Mucosa of gallbladder (tissue), 1 donor: ENCODE results near the gene ZNF467. TPM values are rescaled to one million over a fixed set of nuclear protein-coding genes. Genes with fewer than 3 reads are reported as not detected.

ENCODE experiments used
- DNase-seq: peaks from one replicate; pipeline ENCODE4 v3.0.0-alpha.2; 2020; ENCODE audit warnings: low spot score
- total RNA-seq: library from RNA; stranded (reverse); gene quantifications from one replicate; pipeline ENCODE4 v1.2.1, GENCODE V29; 2021
- donor health status: DM: no; HTN: no; CAD: no.

The ZNF467 gene
- total RNA-seq, 1 donor from 2014 or later, result 31.1 TPM

GRCh38 chr7:149809215-149809614, 35.8 kb upstream of the ZNF467 start:
- no peak for DNase-seq

- no peak for DNase-seq
Measured at GRCh38 chr7:149808311-149808710, 34.9 kb upstream of the ZNF467 start.

DNA sequence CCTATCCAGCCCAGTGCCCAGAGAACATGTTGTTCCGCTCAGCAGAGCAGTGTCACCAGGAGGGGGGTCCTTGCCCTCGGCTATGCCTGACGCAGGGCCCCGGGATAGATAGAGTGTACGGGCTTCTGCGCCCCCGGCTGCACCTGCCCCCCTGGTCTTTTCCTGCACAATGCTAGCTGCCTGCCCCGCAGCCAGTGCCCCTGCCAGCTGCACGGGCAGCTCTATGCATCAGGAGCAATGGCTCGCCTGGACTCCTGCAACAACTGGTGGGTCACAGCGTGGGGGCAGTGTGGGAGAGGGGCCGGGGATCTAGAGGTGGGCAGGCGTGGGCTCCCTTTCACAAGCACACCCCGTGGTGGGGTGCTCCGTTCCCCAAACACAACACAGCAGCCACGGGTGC, 33.3 kb upstream of the ZNF467 start:
- DNase-seq, result no peak

GRCh38 chr7:149804106-149804505, 30.7 kb upstream of the ZNF467 start:
- no peak for DNase-seq

- DNase-seq, result no peak
Measured at GRCh38 chr7:149803551-149804074, 30.2 kb upstream of the ZNF467 start.

GRCh38 chr7:149802966-149803365, 29.6 kb upstream of the ZNF467 start:
- no peak for DNase-seq

DNA sequence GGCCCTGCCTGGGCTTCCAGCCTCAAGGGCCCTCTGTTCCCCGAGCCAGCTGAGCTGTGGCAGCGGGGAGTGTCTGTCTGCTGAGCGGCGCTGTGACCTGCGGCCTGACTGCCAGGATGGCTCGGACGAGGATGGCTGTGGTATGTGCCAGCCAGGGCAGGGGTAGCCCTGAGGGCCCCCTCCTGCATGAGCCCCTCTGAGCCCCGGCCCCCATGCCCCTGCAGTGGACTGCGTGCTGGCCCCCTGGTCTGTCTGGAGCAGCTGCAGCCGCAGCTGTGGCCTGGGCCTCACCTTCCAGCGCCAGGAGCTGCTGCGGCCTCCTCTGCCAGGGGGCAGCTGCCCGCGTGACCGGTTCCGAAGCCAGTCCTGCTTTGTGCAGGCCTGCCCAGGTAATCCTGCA, 28.4 kb upstream of the ZNF467 start:
- DNase-seq, result no peak

DNA sequence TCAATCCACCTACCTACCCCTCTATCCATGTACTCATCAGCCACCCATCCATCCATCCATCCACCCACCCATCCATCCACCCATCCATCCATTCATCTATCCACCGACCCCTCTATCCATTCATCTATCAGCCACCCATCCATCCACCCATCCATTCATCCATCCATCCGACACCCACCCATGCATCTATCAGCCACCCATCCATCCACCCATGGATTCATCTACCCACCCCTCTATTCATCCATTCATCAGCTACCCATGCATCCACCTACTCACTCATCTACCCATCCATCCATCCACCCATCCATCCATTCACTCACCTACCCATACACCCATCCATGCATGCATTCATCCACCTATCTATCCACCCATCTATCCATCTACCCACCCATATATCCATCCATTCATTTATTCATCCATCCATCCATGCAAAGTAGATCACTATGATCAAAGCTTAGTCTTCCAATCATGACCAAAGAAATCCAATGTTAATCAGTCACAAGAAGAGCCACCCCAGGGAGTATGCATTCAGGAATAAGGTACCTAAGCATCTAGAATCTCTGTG, 27.7 kb upstream of the ZNF467 start:
- no peak for DNase-seq

DNA sequence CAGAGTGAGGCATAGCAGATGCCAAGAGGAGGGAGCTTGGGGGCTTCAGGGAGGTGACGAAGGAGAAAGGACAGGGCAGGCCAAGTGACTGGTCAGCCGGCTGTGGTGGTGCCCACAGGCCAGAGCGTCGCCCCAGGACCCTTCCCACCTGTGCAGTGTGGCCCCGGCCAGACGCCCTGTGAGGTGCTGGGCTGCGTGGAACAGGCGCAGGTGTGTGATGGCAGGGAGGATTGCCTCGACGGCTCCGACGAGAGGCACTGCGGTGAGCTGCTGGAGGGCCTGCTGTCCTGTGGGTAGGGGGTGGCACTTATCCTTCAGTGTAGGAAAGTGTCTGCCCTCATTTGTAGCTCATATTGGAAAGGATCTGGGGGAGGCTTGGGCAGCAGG, 26.8 kb upstream of the ZNF467 start:
- DNase-seq, result no peak

- peak; percentile 27 for DNase-seq
Measured at GRCh38 chr7:149799397-149800168, 26.2 kb upstream of the ZNF467 start.

GRCh38 chr7:149797771-149798170, 24.4 kb upstream of the ZNF467 start:
- no peak for DNase-seq

- DNase-seq, result no peak
Measured at GRCh38 chr7:149796287-149796860, 23.0 kb upstream of the ZNF467 start.

GRCh38 chr7:149795126-149795525, 21.7 kb upstream of the ZNF467 start:
- DNase-seq, result no peak

GRCh38 chr7:149794661-149795060, 21.3 kb upstream of the ZNF467 start:
- no peak for DNase-seq

- no peak for DNase-seq
Measured at GRCh38 chr7:149793261-149793660, 19.9 kb upstream of the ZNF467 start.

DNA sequence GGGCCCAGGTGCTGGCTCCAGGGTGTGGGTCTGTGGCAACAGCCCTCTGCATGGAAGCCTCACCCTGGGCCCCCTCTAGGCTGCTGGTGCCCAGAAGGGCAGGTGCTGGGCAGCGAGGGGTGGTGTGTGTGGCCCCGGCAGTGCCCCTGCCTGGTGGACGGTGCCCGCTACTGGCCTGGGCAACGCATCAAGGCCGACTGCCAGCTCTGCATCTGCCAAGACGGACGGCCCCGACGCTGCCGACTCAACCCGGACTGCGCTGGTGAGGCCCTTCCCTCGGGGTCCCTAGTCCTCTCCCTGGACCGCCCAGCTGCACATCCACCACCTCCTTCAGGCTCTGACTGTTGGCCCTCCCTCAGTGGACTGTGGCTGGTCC, 18.8 kb upstream of the ZNF467 start:
- DNase-seq, result no peak

DNA sequence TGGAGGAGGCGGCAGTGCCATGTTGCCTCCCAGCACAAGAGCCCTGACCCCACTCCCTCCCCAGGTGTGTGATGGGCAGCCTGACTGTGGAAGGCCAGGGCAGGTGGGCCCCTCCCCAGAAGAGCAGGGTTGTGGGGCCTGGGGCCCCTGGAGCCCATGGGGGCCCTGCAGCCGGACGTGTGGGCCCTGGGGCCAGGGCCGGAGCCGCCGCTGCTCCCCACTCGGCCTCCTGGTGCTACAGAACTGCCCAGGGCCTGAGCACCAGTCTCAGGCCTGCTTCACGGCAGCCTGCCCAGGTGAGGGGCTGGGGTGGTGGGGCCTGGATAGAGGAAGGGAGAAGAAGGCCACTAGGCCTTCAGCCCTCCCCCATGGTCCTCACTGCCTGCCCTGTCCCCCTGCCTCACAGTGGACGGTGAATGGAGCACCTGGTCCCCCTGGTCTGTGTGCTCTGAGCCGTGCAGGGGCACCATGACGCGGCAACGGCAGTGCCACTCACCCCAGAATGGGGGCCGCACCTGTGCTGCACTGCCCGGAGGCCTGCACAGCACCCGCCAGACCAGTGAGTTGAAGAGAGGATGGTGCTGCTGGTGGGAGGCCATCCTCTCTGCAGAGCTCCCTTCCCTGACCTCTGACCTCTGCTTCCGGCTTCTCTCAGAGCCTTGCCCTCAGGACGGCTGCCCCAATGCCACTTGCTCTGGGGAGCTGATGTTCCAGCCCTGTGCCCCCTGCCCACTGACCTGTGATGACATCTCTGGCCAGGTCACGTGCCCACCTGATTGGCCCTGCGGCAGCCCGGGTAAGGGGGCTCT, 18.2 kb upstream of the ZNF467 start:
- DNase-seq, result no peak

DNA sequence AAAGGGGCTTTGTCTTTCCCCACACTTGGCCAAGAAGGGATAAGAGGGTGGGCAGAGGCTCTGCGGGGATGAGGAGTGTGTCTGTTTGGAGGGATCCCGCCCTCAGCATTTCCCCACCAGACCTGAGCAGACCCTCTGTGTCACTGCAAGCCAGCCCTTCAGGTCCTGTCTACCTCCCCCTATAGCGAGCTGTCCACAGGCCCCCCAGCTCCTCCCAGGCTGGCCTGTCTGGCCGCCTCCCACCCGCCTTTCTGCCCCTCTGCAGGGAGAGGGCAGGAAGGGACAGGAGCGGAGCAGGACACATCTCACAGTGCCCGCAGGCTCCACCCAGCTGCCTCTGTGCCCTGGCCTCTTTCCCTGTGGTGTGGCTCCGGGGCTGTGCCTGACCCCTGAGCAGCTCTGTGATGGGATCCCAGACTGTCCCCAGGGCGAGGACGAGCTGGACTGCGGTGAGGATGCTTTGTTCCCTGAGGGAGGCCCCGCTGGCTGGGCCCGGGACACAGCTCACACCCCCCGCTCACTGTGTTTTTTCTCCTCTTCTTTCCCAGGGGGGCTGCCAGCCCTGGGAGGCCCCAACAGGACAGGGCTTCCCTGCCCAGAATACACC, 17.5 kb upstream of the ZNF467 start:
- DNase-seq, result no peak

- peak; percentile 17 for DNase-seq
Measured at GRCh38 chr7:149790146-149790548, 16.8 kb upstream of the ZNF467 start.

- no peak for DNase-seq
Measured at GRCh38 chr7:149789101-149789500, 15.7 kb upstream of the ZNF467 start.

DNA sequence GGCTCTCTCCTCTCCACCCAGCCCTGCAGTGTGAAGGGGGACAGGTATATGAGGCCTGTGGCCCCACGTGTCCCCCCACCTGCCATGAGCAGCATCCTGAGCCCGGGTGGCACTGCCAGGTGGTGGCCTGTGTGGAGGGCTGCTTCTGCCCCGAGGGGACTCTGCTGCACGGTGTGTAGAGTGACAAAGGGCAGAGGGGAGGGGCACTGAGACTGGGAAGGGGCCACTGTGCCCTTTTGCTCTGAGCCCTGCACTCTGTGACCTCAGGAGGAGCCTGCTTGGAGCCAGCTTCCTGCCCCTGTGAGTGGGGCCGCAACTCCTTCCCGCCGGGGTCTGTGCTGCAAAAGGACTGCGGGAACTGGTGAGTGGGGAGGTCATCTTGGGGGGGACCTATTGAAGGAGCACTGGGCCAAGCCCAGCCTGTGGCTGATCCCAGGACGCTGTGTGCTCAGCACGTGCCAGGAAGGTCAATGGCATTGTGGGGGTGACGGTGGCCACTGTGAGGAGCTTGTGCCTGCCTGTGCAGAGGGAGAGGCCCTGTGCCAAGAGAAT, 15.0 kb upstream of the ZNF467 start:
- no peak for DNase-seq
